HK-2 (cell line): ENCODE results near the gene SPP1.
"Not testable (repeated sequence)": the region's sequence is repeated elsewhere in the genome, so short reads cannot be mapped to it uniquely, and the experiment has no call there.

Source experiments
- DNase-seq: peaks from one replicate; pipeline ENCODE4 v3.0.0-alpha.2; 2018; ENCODE audit not compliant: unreplicated experiment

SPP1 gene

GRCh38 chr4:87975466-87975865, at the start of gene SPP1:
Gene SPP1, plus strand, starts transcription at chr4:87975714. Its CDS starts 1,182 bp downstream, at chr4:87976896.
- DNase-seq: peak; percentile 91

GRCh38 chr4:87926554-87927098, 48.9 kb upstream of the SPP1 start:
- no peak for DNase-seq

GRCh38 chr4:87930629-87931028, 44.9 kb upstream of the SPP1 start:
- DNase-seq: no peak

GRCh38 chr4:87931932-87932331, 43.6 kb upstream of the SPP1 start:
- DNase-seq: no peak

DNA sequence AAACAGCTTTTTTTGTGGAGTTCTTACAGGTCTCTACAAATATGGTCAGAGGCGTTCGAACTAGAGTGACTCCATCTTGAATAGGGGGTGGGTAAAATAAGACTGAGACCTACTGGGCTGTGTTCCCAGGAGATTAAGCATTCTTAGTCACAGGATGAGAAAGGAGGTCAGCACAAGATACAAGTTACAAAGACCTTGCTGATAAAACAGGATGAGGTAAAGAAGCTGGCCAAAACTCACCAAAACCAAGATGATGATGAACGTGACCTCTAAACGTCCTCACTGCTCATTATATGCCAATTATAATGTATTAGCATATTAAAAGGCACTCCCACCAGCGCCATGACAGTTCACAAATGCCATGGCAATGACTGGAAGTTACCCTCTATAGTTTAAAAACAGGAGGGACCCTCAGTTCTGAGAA, 42.8 kb upstream of the SPP1 start:
- DNase-seq: no peak

DNA sequence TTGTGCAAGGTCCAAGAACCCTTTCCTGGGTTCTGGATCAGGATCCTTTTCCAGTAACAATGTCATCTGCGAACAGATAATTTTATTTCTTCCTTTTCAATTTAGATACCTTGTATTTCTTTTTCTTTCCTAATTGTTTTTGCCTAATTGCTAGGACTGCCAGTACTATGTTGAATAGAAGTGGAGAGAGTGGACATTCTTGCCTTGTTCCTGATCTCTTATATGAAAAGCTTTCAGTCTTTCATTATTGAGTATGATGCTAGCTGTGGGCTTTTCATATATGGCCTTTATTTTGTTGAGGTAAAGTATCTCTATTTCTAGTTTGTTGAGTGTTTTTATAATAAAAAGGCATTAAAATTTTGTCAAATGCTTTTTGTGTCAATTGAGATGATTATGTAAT, 42.2 kb upstream of the SPP1 start:
- no peak for DNase-seq

GRCh38 chr4:87934157-87934704, 41.3 kb upstream of the SPP1 start:
- no peak for DNase-seq

DNA sequence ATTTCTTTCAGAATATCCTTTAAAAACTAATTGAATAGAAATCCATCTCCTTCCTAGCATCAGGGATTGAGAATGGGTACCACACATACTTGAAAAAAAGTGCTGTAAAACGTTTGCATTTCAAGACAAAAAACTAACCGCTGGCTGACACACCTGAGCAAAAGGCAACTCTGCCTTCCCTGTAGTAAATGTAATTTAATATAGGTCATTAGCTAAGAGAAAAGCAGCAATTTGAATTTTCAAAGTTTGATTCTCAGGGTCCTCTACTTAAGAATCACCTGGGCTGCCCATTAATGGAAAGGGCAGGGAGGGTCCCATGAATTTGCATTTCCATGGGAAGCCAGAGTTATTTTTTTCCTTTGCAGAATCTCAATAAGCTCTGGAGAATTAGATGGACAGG, 40.5 kb upstream of the SPP1 start:
- no peak for DNase-seq

GRCh38 chr4:87935954-87936353, 39.6 kb upstream of the SPP1 start:
- not testable (repeated sequence) for DNase-seq

GRCh38 chr4:87937523-87937922, 38.0 kb upstream of the SPP1 start:
- no peak for DNase-seq

- no peak for DNase-seq
These were observed 36.8 kb upstream of the SPP1 start for GRCh38 chr4:87938746-87939145.

GRCh38 chr4:87939978-87940690, 35.4 kb upstream of the SPP1 start:
- no peak for DNase-seq

- not testable (repeated sequence) for DNase-seq
These were observed 34.7 kb upstream of the SPP1 start for GRCh38 chr4:87940809-87941208.

DNA sequence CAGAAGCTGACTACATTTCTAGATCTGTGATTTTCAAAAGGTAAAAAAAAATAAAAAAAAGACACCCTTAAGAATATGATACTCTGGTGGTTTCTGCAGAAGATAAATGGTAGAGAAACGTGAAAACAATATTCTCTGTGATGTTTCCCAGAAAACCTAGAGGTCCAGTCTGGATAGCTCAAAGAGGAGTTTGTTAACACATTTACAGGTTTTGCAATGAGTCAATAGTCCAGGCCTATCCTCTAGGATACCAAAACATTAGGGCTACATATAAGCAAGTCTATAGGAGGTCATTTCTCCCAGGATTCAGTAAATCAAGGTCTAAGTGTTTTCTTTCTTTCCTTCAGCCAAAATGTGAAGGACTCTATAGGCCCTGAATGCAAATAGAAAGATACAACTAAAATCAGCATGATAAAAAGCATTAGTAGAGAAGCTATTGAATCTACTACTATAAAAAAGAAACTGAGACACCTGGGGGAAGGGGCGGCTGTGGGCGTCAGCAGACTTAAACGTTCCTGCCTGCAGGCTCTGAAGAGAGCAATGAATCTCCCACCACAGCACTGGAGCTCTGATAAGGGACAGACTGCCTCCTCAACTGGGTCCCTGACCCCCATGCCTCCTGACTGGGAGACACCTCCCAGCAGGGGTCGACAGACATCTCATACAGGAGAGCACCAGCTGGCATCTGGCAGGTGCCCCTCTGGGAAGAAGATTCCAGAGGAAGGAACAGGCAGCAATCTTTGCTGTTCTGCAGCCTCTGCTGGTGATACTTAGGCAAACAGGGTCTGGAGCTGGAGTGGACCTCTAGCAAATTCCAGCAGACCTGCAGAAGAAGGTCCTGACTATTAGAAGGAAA, 33.7 kb upstream of the SPP1 start:
- no peak for DNase-seq

DNA sequence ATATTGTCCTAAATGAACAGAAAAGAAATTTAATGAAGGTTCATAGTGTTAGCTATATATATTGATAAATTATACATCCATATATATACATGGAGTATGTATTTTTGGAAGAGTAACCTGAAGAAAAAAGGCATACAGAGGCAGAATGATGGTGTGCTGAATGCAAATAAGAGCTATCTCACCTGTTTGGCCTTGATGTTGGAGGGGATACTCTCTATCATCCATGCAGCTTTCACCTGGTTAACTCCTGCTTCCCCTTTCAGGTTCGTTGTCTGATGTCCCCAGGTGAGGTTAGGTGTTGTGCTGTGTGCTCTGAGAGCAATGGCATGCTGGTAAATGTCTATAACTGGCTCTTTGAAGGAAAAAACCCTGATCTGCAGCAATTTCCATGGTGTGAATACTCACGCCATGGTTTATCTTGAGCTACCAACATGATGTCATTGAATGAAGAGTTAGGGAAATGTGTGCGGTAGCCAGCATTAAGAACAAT, 31.8 kb upstream of the SPP1 start:
- no peak for DNase-seq

DNA sequence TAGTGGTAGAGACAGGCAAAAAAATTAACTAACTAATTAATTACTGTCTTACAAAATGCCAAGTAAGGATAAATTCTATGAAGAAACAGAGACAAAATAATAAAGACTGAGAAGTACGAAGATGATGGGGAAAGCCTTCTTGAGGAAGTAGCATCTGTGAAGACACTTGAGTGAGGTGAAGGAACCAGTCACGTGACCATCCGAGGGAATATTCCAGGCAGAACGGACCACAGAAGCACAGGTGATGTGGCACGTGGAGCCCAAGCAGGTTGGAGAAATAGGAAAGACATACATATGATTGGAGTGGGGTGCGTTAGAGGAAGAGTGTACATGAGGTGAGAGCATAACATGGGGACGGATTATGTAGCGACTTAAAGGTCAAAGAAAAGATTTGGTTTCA, 30.5 kb upstream of the SPP1 start:
- DNase-seq: no peak

GRCh38 chr4:87946766-87947165, 28.7 kb upstream of the SPP1 start:
- no peak for DNase-seq

DNA sequence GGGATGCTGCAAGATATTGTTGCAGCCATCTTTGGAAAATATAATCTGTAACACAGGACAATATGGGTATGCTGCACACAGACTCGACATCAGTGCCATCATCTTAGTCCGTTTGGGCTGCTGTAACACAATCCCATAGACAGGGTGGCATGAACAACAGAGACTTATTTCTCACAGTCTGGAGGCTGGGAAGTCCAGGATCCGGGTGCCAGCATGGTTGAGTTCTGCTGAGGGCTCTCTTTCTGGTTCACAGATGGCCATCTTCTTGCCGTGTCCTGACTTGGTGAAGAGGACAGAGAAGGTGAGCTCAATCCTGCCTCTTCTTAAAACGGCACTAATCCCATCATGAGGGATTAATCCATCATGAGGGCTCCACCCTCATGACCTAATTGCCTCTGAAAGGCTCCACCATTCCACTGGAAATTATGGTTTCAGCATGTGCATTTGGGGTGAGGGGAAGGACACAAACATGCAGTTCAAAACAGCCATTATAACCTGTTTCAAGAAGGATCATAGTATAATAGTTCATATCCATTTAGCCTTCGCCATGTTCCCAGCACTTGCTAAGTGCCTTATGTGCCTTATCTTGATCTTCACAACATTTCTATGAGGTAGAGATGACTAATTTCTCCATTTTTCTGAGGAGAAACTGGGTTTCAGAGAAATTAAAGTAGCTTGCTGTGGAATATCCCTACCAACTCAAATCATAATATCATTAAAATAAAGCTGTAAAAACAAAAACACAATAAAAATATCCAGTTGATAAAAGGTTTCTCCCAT, 27.9 kb upstream of the SPP1 start:
- no peak for DNase-seq

GRCh38 chr4:87949961-87950360, 25.6 kb upstream of the SPP1 start:
- DNase-seq: peak; percentile 25

- no peak for DNase-seq
These were observed 25.0 kb upstream of the SPP1 start for GRCh38 chr4:87950493-87950892.

DNA sequence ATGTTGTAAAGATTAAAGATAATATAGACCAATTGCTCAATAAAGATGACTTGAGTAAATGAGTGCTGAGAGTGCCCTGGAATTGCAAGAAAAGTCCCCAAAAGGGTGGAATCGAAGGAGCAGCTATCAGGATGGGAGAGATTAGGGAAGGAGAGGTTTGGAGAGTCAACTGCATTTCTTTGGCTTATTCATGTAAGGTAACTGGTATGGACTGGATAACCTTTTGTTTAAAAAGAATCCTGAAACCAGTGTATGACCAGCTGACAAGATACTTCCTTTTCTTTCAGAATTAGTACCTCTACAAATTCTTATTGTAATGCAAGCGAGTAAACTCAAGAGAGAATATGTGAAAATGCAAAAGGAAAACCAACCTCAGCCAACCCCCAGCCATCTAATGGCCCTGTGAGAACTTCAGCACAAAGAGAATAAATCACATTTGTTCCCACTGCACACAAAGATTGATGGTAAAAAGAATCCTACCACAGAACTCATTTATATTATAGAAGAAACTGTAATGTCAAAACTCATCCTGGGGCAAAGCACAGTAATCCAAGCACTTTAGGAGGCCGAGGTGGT, 24.5 kb upstream of the SPP1 start:
- no peak for DNase-seq
